Fibroblast of skin of scalp (primary cell): Measurements from ENCODE around the gene NPHS1.
"Not testable (repeated sequence)": the region's sequence is repeated elsewhere in the genome, so short reads cannot be mapped to it uniquely, and the experiment has no call there.

Experiments
- DNase-seq: peaks from one replicate; pipeline ENCODE4 v3.0.0-alpha.2; 2013

Gene NPHS1

GRCh38 chr19:35811317-35812219, 40.7 kb downstream of the NPHS1 start:
- DNase-seq = no peak

GRCh38 chr19:35807633-35808032, 44.7 kb downstream of the NPHS1 start:
- DNase-seq = no peak

- no peak for DNase-seq
Measured at GRCh38 chr19:35806597-35806996, 45.7 kb downstream of the NPHS1 start.

GRCh38 chr19:35805526-35806102, 46.7 kb downstream of the NPHS1 start:
- DNase-seq = no peak

GRCh38 chr19:35801828-35802227, 50.5 kb downstream of the NPHS1 start:
- no peak for DNase-seq

GRCh38 chr19:35797663-35798062, 54.6 kb downstream of the NPHS1 start:
- no peak for DNase-seq

- DNase-seq = no peak
Measured at GRCh38 chr19:35796645-35797542, 55.4 kb downstream of the NPHS1 start.

GRCh38 chr19:35795564-35795963, 56.7 kb downstream of the NPHS1 start:
- not testable (repeated sequence) for DNase-seq

GRCh38 chr19:35793381-35794165, 58.7 kb downstream of the NPHS1 start:
- DNase-seq = peak; percentile 27

GRCh38 chr19:35792888-35793287, 59.4 kb downstream of the NPHS1 start:
- DNase-seq = no peak

GRCh38 chr19:35792312-35792711, 60.0 kb downstream of the NPHS1 start:
- DNase-seq = no peak

- no peak for DNase-seq
Measured at GRCh38 chr19:35791814-35792279, 60.5 kb downstream of the NPHS1 start.

GRCh38 chr19:35790981-35791813, 61.1 kb downstream of the NPHS1 start:
- no peak for DNase-seq

GRCh38 chr19:35789978-35790944, 62.0 kb downstream of the NPHS1 start:
- no peak for DNase-seq

GRCh38 chr19:35789195-35789977, 62.9 kb downstream of the NPHS1 start:
- no peak for DNase-seq

GRCh38 chr19:35788205-35788960, 63.9 kb downstream of the NPHS1 start:
- DNase-seq = no peak

GRCh38 chr19:35787227-35787799, 65.0 kb downstream of the NPHS1 start:
- no peak for DNase-seq
